Naive thymus-derived CD8-positive, alpha-beta T cell (primary cell): ENCODE data around the gene THOC2. TPM values are rescaled to one million over a fixed set of nuclear protein-coding genes. Genes with fewer than 3 reads are reported as not detected.
"Not testable (repeated sequence)": the region's sequence is repeated elsewhere in the genome, so short reads cannot be mapped to it uniquely, and the experiment has no call there.

ENCODE experiments used
- ATAC-seq, 2 donors: fragments of 150-1000 bp; cut with Tn5 transposase in 1 of 2; sonication (Bioruptor Pico), chemical (Tn5 transposase) in 1 of 2; 1 replicate in 1 of 2; 2 replicates in 1 of 2; pipeline ENCODE4 v1.10.0; 2021; ENCODE audit warnings: mild to moderate bottlenecking in 2 of 2, moderate library complexity in 2 of 2
- POLR2A ChIA-PET: fragments of 350-600 bp; sonication (Branson Sonifier 250); formaldehyde crosslinking; loops from one replicate; lab custom pipeline; 2021; ENCODE audit warnings: antibody characterized with exemption; lab: Charles Lee
- DNase-seq, 10 donors: peaks; one replicate each; pipeline versions ENCODE4 v3.0.0 to v3.0.0-alpha.2; 2020 to 2022
- H3K27ac Mint-ChIP-seq, 10 donors: one replicate each; pipeline ENCODE4 v1.8.0; 2020 to 2022; ENCODE audit warnings: mild to moderate bottlenecking in 10 of 10, mixed read lengths in 10 of 10, moderate library complexity in 4 of 10, inconsistent platforms in 1 of 10
- H3K27me3 Mint-ChIP-seq, 5 donors: one replicate each; pipeline ENCODE4 v1.8.0; 2021 to 2022; ENCODE audit warnings: mixed read lengths in 5 of 5
- H3K36me3 Mint-ChIP-seq, 3 donors: one replicate each; pipeline ENCODE4 v1.8.0; 2020 to 2022; ENCODE audit warnings: mixed read lengths in 3 of 3, mild to moderate bottlenecking in 2 of 3, inconsistent platforms in 1 of 3
- H3K4me1 Mint-ChIP-seq, 4 donors: one replicate each; pipeline ENCODE4 v1.8.0; 2021 to 2022; ENCODE audit warnings: mixed read lengths in 4 of 4
- H3K4me3 Mint-ChIP-seq, 10 donors: one replicate each; pipeline ENCODE4 v1.8.0; 2020 to 2022; ENCODE audit warnings: mild to moderate bottlenecking in 10 of 10, mixed read lengths in 10 of 10, moderate library complexity in 6 of 10, inconsistent platforms in 1 of 10
- H3K9me3 Mint-ChIP-seq, 9 donors: one replicate each; pipeline ENCODE4 v1.8.0; 2020 to 2022; ENCODE audit warnings: mixed read lengths in 9 of 9, mild to moderate bottlenecking in 3 of 9, inconsistent platforms in 1 of 9, moderate library complexity in 1 of 9
- polyA plus RNA-seq, 3 donors: library from polyadenylated mRNA; unstranded; fragments of 300-500 nt; fragmentation: Illumina TruSeq; gene quantifications; one replicate each; pipeline ENCODE4 v1.2.3, GENCODE V29; 2021
- total RNA-seq, 8 experiments: library from RNA in 2 of 8; stranded (reverse) in 2 of 8; gene quantifications; one replicate each; pipeline ENCODE4 v1.2.3 and lab custom pipeline; 2021 to 2026

THOC2 gene
- total and polyA plus RNA-seq, 5 experiments from 2014 or later: 30.9 to 117 (median 41.9) TPM

DNA sequence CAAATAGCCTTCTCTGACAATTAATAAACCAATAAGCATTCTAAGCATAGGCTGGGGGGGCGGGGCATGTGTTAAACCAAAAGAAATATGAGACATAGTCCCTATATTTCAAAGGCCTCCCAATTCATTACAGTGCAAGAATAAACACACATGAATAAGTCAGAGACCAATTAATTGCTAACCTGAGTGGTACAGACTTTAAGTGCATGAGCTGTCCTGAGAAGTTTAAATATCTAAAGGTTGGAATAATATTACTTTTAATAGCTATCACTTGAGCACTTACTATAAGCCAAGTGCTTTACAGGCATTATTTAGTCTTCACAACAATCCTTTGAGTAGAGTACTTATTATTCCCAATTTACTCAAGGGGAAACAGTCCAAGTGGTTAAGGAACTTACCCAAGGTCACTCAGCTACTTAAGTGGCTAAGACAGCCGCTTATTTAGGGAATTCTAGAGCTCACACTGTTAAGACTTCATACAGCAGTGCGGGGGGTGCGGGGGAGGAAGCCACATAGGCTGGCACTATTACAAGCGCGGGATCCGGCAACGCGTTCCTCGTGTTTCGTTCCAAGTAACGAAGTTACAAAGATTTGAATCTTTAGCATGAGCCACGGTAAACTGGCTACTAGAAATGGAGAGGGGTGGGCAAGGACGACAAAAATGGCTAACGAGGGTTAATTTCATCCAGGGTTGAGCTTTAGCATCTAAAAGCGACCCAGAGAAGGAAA, 1.4 kb downstream of the THOC2 start:
- Mint-ChIP-seq H3K4me3 (peak overlapping the region; percentile 92 to 98 (median 94)), H3K27me3 (no peaks in the 10 kb centered on the region), H3K4me1 (peaks cover 6 to 50% (median 43%) of the 10 kb centered on the region in 4 donors), H3K36me3 (peaks cover 0 to 2% (median 0%) of the 10 kb centered on the region in 3 donors), H3K9me3 (no peaks in the 10 kb centered on the region), H3K27ac (peak overlapping the region; percentile 87 to 94 (median 93))
- peak in 2 of 10 donors; percentile 1 to 5 for DNase-seq
- POLR2A ChIA-PET: interaction anchor here (1.0 kb wide), 1 partner anchor 129 kb away, joined by 5 read pairs; the partner anchor contains the start of gene XIAP
- ATAC-seq: no peak

DNA sequence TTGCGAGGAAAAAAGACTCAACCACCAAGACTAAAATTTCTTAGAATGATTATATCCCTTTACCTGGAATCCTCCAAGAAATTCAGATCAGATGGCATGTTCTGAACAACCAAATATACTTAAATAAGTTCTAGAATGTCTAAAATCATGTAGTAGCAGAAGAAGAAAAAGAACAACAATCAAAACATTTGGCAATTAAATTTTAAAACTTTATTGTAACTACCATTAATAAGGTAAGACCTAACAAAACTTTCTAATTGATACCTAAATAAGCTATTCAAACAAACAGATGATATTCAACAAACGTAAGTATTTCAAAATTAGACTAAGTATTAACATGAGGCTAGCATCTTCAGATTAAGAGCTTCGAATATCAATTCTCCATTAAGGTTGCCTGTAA, 4.3 kb downstream of the THOC2 start:
- POLR2A ChIA-PET: no interaction called here
- H3K4me3 Mint-ChIP-seq: peak overlapping the region in 5 of 10 donors; percentile 2 to 53 (median 40)
- no peaks in the 10 kb centered on the region for H3K9me3 Mint-ChIP-seq
- H3K4me1 Mint-ChIP-seq: peaks cover 6 to 58% (median 47%) of the 10 kb centered on the region in 4 donors
- DNase-seq (no peak), ATAC-seq (no peak)
- peak overlapping the region in 4 of 10 donors; percentile 29 to 56 (median 39) for H3K27ac Mint-ChIP-seq
- peaks cover 0 to 11% (median 0%) of the 10 kb centered on the region in 3 donors for H3K36me3 Mint-ChIP-seq
- no peaks in the 10 kb centered on the region for H3K27me3 Mint-ChIP-seq

DNA sequence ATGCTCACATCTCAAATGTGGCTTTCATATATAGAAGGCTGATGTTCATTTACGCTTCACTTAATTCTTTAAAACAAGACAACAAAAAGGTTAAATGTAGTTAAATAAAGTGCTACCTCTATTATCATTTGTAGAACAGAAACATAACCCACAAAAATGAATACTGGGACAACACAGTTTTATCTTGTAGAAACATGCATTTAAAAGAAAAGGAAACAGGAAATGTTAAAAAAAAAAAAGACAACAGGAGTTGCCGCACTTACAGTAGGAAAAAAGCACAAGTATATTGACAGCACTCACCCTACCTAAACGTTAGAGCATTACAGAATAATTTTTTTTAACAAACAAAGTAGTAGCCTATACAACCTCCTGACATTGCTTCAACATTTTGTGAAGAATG, 4.8 kb downstream of the THOC2 start:
- ATAC-seq (no peak), DNase-seq (no peak)
- Mint-ChIP-seq H3K9me3 (no peaks in the 10 kb centered on the region), H3K27me3 (no peaks in the 10 kb centered on the region), H3K36me3 (peaks cover 0 to 14% (median 0%) of the 10 kb centered on the region in 3 donors), H3K27ac (peak overlapping the region in 3 of 10 donors; percentile 25 to 56 (median 43)), H3K4me1 (peaks cover 6 to 58% (median 44%) of the 10 kb centered on the region in 4 donors), H3K4me3 (peak overlapping the region in 8 of 10 donors; percentile 19 to 53 (median 40))
- POLR2A ChIA-PET: no interaction called here

DNA sequence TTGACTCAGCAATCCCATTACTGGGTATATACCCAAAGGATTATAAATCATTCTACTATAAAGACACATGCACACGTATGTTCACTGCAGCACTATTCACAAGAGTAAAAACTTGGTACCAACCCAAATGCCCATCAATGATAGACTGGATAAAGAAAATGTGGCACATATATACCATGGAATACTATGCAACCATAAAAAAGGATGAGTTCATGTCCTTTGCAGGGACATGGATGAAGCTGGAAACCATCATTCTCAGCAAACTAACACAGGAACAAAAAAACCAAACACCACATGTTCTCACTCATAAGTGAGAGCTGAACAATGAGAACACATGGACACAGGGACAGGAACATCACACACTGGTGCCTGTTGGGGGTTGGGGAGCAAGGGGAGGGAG, 10.7 kb downstream of the THOC2 start:
- Mint-ChIP-seq H3K4me1 (peaks cover 6 to 47% (median 22%) of the 10 kb centered on the region in 4 donors), H3K36me3 (peaks cover 0 to 18% (median 0%) of the 10 kb centered on the region in 3 donors)
- H3K27me3 Mint-ChIP-seq, H3K27ac Mint-ChIP-seq, POLR2A ChIA-PET, H3K9me3 Mint-ChIP-seq, H3K4me3 Mint-ChIP-seq, DNase-seq, ATAC-seq: not testable (repeated sequence)

DNA sequence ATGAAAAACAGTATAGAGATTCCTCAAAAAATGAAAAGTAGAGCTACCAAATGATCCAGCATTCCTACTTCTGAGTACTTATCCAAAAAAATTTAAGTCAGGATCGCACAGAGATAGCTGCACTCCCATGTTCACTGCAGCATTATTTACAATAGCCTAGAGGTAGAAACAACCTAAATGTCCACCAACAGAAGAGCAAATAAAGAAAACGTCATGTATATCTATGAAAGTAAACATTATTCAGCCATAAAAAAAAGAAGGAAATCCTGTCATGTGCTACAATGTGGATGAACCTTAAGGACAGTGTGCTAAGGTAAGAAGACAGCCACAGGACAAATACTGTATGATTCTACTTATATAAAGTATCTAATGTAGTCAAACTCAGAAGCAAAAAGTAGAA, 12.4 kb downstream of the THOC2 start:
- H3K36me3 Mint-ChIP-seq: peaks cover 0 to 21% (median 0%) of the 10 kb centered on the region in 3 donors
- no peak for DNase-seq
- no peaks in the 10 kb centered on the region for H3K27me3 Mint-ChIP-seq
- peak overlapping the region in 1 of 10 donors; percentile 8 for H3K27ac Mint-ChIP-seq
- H3K4me3 Mint-ChIP-seq: peak overlapping the region in 1 of 10 donors; percentile 8
- peaks cover 0 to 2% (median 0%) of the 10 kb centered on the region in 9 donors for H3K9me3 Mint-ChIP-seq
- H3K4me1 Mint-ChIP-seq: peaks cover 9 to 46% (median 28%) of the 10 kb centered on the region in 4 donors
- no peak for ATAC-seq
- POLR2A ChIA-PET: no interaction called here

DNA sequence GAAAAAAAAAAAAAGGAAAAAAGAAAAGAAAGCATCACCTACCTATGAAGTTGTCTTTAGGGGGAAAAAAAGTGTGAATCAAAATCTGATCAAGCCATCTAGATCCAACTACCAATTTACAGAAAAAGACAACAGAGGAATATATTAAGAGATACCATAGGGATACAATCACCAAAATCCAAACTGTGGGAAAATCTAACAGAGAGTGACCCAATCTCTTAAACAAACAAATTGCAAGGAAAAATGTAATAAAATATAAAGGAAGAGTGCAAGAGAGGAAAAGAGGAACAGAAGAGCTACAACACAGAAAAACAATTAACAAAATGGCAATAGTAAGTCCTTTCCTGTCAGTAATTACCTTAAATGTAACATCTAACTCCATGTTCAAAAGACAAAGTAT, 19.0 kb downstream of the THOC2 start:
- H3K36me3 Mint-ChIP-seq: peaks cover 0 to 19% (median 4%) of the 10 kb centered on the region in 3 donors
- H3K27me3 Mint-ChIP-seq: no peaks in the 10 kb centered on the region
- peaks cover 10 to 48% (median 31%) of the 10 kb centered on the region in 4 donors for H3K4me1 Mint-ChIP-seq
- peak overlapping the region in 3 of 10 donors; percentile 31 to 59 (median 49) for H3K27ac Mint-ChIP-seq
- DNase-seq (no peak), ATAC-seq (no peak)
- POLR2A ChIA-PET: no interaction called here
- peak overlapping the region in 4 of 10 donors; percentile 7 to 45 (median 31) for H3K4me3 Mint-ChIP-seq
- H3K9me3 Mint-ChIP-seq: peaks cover 0 to 2% (median 0%) of the 10 kb centered on the region in 9 donors

DNA sequence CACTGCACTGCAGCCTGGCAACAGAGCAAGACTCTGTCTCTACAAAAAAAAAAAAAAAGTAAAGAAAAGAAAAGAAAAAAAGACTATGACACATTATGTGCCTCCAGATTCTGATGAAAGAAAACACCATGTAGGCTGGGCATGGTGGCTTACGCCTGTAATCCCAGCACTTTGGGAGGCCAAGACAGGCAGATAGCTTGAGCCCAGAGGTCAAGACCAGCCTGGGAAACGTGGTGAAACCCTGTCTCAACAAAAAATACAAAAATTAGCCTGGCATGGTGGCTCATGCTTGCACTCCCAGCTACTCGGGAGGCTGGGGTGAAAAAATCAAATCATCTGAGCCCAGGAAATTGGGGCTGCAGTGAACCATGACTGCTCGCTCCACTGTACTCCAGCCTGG, 19.4 kb downstream of the THOC2 start:
- Mint-ChIP-seq H3K27ac (peak overlapping the region in 2 of 10 donors; percentile 49 to 59), H3K4me1 (peaks cover 10 to 46% (median 31%) of the 10 kb centered on the region in 4 donors), H3K36me3 (peaks cover 0 to 22% (median 4%) of the 10 kb centered on the region in 3 donors), H3K4me3 (peak overlapping the region in 4 of 10 donors; percentile 7 to 43 (median 14)), H3K9me3 (peaks cover 0 to 2% (median 0%) of the 10 kb centered on the region in 9 donors), H3K27me3 (no peaks in the 10 kb centered on the region)
- DNase-seq: no peak
- no peak for ATAC-seq
- POLR2A ChIA-PET: no interaction called here

DNA sequence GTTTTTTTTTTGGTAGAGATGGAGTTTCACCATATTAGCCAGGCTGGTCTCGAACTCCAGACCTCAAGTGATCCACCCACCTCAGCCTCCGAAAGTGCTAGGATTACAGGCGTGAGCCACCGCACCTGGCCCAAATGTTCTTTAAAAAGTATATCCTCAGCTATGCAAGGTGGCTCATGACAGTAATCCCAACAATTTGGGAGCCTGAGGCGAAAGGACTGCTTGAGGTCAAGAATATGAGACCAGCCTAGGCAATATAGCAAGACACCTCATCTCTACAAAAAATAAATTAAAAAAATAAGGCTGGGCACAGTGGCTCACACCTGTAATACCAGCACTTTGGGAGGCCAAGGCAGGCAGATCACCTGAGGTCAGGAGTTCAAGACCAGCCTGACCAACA, 21.7 kb downstream of the THOC2 start:
- ATAC-seq, H3K4me3 Mint-ChIP-seq, H3K27me3 Mint-ChIP-seq, H3K27ac Mint-ChIP-seq, DNase-seq, H3K9me3 Mint-ChIP-seq, POLR2A ChIA-PET: not testable (repeated sequence)
- H3K36me3 Mint-ChIP-seq: peaks cover 0 to 33% (median 4%) of the 10 kb centered on the region in 3 donors
- H3K4me1 Mint-ChIP-seq: peaks cover 10 to 36% (median 27%) of the 10 kb centered on the region in 4 donors

DNA sequence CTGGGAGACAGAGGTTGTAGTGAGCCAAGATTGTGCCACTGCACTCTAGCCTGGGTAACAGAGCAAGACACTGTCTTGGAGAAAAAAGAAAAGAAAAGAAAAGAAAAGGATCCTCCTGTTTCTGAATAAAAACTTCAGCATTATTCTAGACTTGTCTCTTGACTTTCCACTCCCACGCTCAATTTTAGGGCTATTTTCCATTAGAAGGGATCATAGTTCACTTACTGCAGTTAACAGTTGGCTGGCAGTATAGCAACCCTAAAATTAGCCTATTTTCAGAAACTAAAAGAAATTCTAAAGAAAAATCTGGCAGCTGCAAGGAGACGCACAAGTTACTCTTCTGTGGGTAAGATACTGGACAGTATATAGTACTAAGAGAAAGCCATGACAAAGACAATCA, 28.1 kb downstream of the THOC2 start:
- Mint-ChIP-seq H3K4me3 (no peak overlapping the region), H3K4me1 (peaks cover 4 to 6% (median 6%) of the 10 kb centered on the region in 4 donors), H3K27me3 (no peaks in the 10 kb centered on the region), H3K27ac (no peak overlapping the region), H3K36me3 (peaks cover 0 to 39% (median 0%) of the 10 kb centered on the region in 3 donors), H3K9me3 (no peaks in the 10 kb centered on the region)
- POLR2A ChIA-PET: no interaction called here
- no peak for DNase-seq
- no peak for ATAC-seq

DNA sequence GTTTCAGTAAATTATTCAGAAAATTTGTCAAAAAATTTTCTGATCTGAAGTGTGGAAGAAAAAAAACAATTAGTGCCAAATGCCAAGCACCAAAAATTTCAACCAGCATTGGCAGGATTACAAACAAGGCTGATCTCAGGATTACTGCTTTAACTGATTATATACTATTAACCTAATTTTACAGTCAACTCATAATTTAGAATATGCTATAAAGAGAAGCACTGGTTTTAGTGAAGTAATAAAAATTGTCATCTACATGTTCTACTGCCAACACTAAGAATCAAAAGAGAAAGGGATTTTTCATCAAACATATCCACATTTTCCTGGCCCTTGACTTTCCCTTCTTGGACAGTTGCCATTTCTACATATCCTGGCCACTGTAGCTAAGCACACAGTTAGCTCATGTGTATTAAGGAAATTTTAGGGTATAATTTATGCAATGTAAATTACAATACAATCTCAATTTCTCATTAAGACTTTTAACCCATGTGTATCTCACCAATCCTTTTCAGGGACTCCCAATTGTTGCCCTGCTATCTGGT, 33.8 kb downstream of the THOC2 start:
- Mint-ChIP-seq H3K36me3 (peaks cover 0 to 36% (median 0%) of the 10 kb centered on the region in 3 donors), H3K27me3 (no peaks in the 10 kb centered on the region), H3K4me3 (no peak overlapping the region), H3K4me1 (peaks cover 0 to 3% (median 0%) of the 10 kb centered on the region in 4 donors), H3K27ac (no peak overlapping the region), H3K9me3 (no peaks in the 10 kb centered on the region)
- POLR2A ChIA-PET: no interaction called here
- ATAC-seq (no peak), DNase-seq (no peak)

DNA sequence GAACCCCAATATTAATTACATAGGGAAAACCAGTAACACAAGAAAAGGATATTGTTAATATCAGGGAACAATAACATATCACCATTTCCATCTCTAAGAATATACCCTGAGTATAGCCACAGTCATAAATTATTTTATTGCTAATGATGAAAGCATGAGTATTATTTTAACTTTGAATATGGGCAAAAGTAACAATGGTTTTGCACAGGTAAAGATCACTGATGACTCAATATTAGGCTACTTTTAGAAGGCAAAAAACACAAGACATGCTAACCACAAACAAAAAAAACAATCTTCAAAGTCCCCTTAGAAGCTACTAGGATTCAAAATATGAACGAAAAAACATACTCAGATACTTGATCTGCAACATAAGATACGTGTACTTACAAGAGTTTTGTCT, 36.5 kb downstream of the THOC2 start:
- Mint-ChIP-seq H3K27me3 (no peaks in the 10 kb centered on the region), H3K36me3 (peaks cover 0 to 59% (median 0%) of the 10 kb centered on the region in 3 donors), H3K9me3 (no peaks in the 10 kb centered on the region), H3K4me3 (no peak overlapping the region), H3K27ac (no peak overlapping the region), H3K4me1 (peaks cover 0 to 3% (median 0%) of the 10 kb centered on the region in 4 donors)
- POLR2A ChIA-PET: no interaction called here
- ATAC-seq: no peak
- DNase-seq: no peak

DNA sequence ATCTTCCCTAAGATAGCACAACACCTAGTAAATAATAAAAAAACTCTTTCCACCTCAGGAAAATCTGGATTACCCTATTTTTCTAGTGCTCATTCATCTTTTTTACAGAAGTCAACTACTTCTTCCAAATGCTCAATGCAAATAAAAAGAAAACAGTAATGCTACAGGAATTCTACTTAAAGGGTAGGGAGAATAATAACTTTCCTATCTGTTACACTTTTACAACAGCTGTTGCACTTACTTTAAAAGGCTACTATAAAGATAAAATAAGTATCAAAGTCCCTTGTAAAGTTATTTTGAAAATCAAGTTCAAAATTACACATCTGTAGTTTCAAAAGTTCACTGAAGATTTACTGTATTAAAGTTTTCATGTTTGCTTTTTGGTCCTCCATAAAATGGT, 37.6 kb downstream of the THOC2 start:
- no peak overlapping the region for H3K27ac Mint-ChIP-seq
- no peaks in the 10 kb centered on the region for H3K27me3 Mint-ChIP-seq
- DNase-seq (no peak), ATAC-seq (no peak)
- H3K36me3 Mint-ChIP-seq: peaks cover 0 to 62% (median 0%) of the 10 kb centered on the region in 3 donors
- no peak overlapping the region for H3K4me3 Mint-ChIP-seq
- POLR2A ChIA-PET: no interaction called here
- peaks cover 0 to 3% (median 0%) of the 10 kb centered on the region in 4 donors for H3K4me1 Mint-ChIP-seq
- H3K9me3 Mint-ChIP-seq: no peaks in the 10 kb centered on the region

DNA sequence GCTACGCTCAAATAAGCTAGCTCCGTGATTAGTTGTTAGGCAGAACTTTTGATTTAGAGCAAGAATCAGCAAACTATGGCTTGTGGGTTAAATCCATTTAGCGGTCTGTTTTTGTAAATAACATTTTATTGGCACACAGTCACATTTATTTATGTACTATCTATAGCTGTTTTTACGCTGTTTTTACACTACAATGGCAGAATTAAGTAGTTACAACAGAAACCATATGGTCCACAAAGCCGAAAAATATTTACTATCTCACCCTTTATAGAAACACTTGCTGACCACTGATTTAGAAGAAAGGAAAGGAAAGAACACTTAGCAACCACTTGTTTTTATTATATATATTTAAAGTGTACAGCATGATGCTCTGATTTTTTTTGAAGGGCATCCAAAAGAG, 41.1 kb downstream of the THOC2 start:
- no peak for ATAC-seq
- no peak overlapping the region for H3K4me3 Mint-ChIP-seq
- H3K9me3 Mint-ChIP-seq: no peaks in the 10 kb centered on the region
- no peak overlapping the region for H3K27ac Mint-ChIP-seq
- no peaks in the 10 kb centered on the region for H3K27me3 Mint-ChIP-seq
- H3K36me3 Mint-ChIP-seq: peaks cover 0 to 62% (median 0%) of the 10 kb centered on the region in 3 donors
- H3K4me1 Mint-ChIP-seq: peaks cover 0 to 5% (median 0%) of the 10 kb centered on the region in 4 donors
- DNase-seq: no peak
- POLR2A ChIA-PET: no interaction called here
